ENCODE data around the gene PRKCA.

PRKCA gene

DNA sequence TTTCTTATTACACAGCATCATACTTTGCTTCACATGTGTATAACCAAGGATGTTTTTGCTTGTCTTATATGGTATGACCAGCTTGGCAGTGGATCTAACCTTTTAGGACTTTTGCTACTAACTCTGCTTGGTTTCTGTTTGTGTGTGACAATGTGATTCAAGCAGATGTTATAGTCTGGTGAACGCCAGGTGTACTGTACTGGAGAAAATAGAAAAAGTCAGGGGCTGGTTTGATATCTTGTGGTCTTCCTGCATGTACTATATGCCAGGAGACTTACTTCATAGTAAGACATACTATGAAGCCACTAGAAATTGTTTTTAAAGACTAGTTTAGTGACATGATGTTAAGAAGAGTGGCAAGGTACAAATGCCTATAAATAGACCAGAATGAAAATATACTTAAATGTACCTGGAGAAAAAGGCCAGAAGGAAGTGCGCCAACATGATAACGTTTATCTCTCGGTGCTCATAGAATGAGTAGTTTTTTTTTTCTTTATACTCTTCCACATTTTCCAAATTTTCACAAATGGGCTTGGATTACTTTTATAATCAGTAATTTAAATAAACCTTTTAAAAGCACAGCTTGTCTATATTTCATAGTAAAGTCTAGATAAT, 112.3 kb downstream of the PRKCA start:
- DNase-seq (ENCODE audit: low spot score): no peak

DNA sequence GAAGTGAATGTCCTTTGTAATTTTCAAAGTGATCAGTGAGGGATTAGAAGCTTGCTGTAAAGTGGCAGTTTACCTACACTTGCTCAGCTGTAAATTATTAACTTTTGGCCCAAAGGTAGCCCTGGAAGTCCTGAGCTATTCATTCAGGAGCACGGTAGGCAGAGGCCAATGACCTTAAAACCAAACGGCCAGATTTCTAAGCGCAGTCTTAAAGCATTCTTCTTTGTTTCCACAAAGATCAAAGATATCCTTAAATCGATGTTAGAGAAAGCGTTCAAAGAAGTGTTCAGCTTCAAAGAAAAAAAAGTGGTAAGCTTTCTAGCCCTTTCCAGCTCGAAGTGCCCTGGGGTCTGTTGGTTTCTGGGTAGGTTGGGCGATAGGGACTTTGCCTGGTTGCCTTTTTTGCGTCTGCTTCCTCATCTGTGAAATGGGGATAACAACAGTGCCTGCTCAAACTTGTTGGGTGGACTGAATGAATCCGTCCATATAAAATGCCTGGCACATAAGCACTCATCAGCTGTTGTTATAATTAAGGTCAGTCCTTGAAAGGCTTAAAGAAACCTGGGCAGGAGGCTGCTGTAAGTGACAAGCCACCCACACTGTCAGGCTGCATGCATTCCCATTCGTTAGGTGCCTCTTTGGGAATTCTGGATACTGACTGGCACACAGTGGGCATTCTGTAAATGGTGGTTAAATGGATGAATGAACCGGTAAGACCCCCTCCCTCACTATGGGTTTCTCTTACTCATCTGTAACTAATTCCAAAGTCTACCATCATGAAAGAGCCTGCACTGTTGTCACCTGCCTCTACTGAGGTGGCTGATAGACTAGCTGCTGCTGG, 113.2 kb downstream of the PRKCA start:
- DNase-seq (ENCODE audit: low spot score): no peak

DNA sequence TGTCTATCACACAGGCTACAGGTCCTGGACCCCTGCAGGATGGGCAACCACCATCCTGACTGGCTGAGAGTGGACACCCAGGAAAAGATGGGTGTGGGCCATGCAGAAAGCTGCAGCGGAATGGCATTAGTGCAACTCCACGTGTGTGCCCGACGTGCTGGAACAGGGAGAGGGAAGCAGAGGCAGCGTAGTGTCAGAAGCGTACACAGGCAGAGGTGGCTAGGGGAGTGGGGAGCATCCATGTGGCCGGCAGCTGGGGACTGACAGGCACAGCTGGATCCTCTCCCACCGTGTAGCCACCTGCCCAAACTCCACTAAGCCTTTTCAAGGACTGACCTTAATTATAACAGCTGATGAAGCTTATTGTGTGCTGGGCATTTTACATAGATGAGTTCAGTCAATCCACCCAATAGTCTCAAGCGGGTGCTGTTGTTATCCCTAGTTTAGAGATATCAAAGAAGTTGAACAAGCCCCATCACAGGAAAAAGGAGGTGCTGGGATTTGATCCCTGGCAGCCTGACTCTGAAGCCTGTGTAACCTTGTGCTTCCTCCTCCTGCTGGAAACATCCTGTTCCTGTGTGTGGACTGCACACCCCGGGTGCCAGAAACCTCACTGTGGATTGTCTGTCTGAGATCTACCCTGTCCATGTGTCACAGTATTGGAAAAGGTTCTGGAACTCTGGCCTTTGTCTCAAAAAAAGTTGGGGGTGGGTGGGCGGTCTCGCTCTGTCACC, 114.0 kb downstream of the PRKCA start:
- DNase-seq (ENCODE audit: low spot score): no peak

DNA sequence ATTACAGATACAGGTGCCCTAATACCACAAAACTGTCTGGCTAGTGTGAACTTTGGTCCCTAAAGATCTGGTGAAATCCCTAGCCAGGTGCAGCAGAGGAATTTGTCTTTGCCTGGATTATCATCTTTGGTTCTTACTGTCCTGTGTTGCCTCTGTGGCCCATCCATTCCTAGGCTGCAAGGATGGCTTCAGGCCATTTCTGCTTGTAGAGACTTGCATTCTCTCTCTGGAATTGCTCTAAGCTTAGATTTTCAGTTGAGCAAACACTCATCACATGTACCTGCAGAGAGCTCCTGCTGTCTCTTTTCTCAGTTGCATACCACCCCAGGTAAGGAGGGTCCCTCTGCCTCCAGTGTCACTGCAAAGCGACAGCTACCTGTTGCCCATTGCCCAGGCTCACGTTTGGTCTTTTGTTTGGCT, 114.9 kb downstream of the PRKCA start:
- DNase-seq (ENCODE audit: low spot score): no peak

DNA sequence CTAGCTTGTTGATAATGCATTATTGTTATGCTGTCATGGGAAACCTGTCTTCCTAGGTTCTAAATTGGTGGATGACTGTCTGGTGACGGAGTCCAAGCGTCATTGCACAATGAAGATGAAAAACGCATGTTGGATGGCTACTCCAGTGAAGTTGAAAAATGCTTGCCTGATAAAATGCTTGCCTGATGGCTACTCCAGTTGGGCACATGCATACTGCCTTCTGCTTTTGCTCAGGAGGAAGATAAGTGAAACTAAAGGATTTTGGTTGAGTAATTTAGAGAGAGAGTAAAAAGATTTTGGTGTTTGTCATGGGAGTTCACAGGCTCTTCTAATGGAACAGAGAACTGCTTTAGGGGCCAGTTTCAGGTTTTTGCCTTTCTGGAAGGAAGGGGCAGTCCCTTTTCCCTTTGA, 118.6 kb downstream of the PRKCA start:
- peak; percentile 23 for DNase-seq (ENCODE audit: low spot score)

- no peak for DNase-seq (ENCODE audit: low spot score)
These were observed 119.8 kb downstream of the PRKCA start for GRCh38 chr17:66422186-66422585.

GRCh38 chr17:66423056-66423955, 120.9 kb downstream of the PRKCA start:
- no peak for DNase-seq (ENCODE audit: low spot score)

DNA sequence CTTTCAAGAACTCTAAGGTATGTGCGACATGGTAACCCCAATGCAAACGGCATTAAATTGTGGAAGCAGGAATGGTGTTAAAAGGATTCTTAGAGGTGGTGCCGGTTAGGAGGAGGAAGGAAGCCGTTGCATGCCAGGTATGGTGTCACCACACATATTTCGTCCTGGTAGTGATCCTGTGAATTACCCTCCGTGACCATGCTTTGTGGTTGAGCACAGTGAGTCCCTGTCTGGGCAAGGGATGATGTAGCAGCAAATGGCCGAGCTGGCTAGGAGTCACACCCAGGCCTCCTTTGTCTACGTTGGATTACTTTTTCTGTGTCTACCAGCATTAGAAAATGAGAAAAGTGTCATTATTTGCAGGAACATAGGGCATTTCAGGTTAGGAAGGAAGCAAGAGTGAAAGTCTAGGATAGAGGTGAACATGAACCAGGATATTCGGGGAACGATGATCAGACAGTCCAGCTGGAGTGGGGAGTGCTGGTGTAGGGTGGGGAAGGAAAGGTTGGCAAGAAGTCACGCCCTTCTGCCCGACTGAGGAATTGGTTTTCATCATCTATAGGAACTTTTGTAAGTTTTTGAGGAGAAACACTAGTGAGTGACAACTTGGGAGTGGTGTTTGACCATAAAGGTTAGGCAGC, 123.5 kb downstream of the PRKCA start:
- no peak for DNase-seq (ENCODE audit: low spot score)

- DNase-seq (ENCODE audit: low spot score): peak; percentile 71
These were observed 124.1 kb downstream of the PRKCA start for GRCh38 chr17:66426397-66427033.

DNA sequence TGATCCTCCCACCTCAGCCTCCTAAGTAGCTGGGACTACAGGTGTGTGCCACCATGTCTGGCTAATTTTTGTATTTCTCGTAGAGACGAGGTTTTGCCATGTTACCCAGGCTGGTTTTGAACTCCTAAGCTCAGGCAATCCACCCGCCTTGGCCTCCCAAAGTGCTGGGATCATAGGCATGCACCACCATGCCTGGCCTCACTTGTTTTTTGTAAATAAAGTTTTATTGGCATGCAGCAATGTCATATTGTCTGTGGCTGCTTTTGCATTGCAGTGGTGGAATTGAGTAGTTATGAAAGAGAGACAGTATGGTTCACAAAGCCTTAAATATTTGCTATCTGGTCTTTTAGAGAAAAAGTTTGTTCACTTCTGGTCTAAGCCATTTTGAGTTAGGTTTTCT, 124.7 kb downstream of the PRKCA start:
- DNase-seq (ENCODE audit: low spot score): no peak

DNA sequence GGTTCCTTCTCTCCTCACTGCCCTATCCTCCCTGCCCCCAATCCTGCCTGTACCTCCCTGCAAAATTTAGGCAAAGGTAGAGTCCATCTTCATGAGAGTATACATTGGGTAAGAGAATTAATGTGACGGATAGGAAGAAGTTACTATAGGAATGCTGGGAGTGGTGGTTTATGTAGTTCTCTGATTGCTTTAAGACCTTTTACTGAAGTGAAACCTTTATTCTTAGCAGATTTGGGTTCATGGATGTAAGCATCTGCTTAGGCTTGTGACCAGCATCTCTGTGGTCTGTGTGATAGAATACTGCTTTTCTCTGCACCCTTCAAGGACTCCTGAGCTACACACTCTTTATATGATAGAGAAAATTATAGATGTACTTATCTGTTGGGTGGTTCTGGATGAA, 127.3 kb downstream of the PRKCA start:
- no peak for DNase-seq (ENCODE audit: low spot score)

GRCh38 chr17:66430846-66431795, 128.7 kb downstream of the PRKCA start:
- DNase-seq (ENCODE audit: low spot score): no peak

DNA sequence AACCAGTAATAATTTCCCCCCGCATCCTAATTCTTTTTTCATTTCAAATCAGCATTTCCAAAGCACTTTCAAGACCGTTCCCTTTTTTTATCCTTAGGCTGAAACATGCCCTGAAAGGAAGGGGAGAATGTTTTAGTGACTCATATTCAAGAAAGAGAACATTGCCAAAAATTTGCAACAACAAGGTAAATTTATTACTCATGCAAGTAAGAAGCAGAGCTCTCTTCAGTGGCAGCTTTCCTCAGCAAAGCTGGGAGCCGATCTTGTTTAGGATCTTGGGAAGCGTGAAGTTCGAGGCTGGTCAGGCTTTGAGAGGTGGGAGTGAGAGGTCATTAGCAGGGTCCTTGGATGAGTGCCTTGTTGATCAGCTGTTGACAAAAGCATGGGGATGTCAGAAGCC, 129.5 kb downstream of the PRKCA start:
- DNase-seq (ENCODE audit: low spot score): no peak

DNA sequence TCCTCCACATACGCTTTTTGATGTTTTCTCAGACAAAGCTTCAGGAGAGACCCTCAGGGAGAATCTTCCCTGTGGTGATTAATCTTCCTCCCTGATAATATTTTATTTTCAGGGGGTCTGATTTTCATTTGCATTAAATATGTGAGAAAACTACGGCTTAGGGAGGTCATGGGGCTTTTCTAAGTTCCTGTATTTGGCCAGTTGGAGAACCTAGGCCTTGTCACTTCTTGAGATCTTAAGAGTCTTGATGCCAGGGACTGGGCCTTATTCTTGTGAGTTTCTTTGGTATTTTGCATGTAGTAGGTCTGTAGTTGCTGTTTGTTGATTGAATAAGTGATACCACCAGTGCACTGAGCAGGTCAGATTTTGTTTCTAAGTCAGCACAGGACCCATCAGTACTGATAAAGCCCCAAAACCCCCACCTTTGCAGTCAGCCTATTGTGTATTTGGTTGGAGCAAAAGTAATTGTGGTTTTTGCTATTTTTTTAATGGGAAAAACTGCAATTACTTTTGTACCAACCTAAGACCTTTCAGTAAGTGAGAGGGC, 130.1 kb downstream of the PRKCA start:
- DNase-seq (ENCODE audit: low spot score): no peak

- DNase-seq (ENCODE audit: low spot score): no peak
These were observed 130.7 kb downstream of the PRKCA start for GRCh38 chr17:66432996-66433551.

- no peak for DNase-seq (ENCODE audit: low spot score)
These were observed 132.8 kb downstream of the PRKCA start for GRCh38 chr17:66435182-66435581.

GRCh38 chr17:66436631-66437030, 134.2 kb downstream of the PRKCA start:
- DNase-seq (ENCODE audit: low spot score): no peak

DNA sequence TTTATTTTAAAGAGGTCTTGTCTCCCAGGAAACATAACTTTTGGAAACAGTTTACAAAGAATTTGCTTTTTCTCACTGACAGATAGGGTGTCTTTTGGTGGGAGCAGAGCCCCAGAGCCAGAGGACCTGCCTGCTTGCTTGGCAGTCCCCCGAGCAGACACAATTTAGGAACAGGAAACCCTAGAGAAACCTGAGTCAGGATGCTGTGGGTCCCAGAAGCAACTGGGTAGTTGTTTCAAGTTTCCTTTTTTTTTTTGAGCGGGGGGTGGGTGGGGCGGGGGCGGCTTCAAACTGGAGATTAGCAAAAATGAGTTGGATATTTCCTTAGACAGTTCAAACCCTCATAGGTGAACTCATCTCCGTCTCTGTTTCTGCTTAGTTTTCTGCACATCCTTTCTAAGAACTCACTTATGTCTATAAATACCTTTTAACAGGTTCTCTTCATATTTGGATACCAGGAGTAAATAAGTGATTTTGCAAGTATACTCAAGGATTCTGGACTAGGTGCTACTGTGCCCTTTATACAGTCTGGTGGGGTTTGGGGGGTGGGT, 135.1 kb downstream of the PRKCA start:
- no peak for DNase-seq (ENCODE audit: low spot score)

GRCh38 chr17:66438101-66438500, 135.7 kb downstream of the PRKCA start:
- DNase-seq (ENCODE audit: low spot score): no peak

All from activated CD4-positive, alpha-beta T cell treated with anti-CD3 and anti-CD28 coated beads, Interleukin-2, Interleukin-4, amounts not matched to agents 100 ng/mL and 50 ng/mL, durations not matched to agents 16 hours and 8 hours (primary cell).